HCT116 (cell line): ENCODE results near the gene BCL2L11.

Experiments
- ATF3 ChIP-seq: IDR thresholded peaks from 2 replicates; pipeline ENCODE4 v1.6.1; 2012
- CEBPB ChIP-seq: IDR thresholded peaks from 2 replicates; pipeline ENCODE4 v1.6.1; 2012; ENCODE audit warnings: low read depth
- CTCF ChIP-seq, 3 experiments: fragments of 200-600 bp in 1 of 3; sonication (generic) in 1 of 3; IDR thresholded peaks in 2 of 3; conservative IDR thresholded peaks in 1 of 3; 2 replicates each; pipeline ENCODE4 v1.5.1; 2012 to 2017; ENCODE audit warnings: low read depth in 2 of 3, low read length in 2 of 3, antibody characterized with exemption in 1 of 3, borderline replicate concordance in 1 of 3, control low read depth in 1 of 3, mild to moderate bottlenecking in 1 of 3, mixed read lengths in 1 of 3, mixed run types in 1 of 3, moderate library complexity in 1 of 3; ENCODE audit not compliant: insufficient read depth in 1 of 3
- POLR2A ChIP-seq: IDR thresholded peaks from 2 replicates; pipeline ENCODE4 v1.7.0; 2011; ENCODE audit warnings: borderline replicate concordance; ENCODE audit not compliant: insufficient read depth, insufficient read length; ENCODE audit errors: extremely low read depth
- POLR2AphosphoS5 ChIP-seq: IDR thresholded peaks from 2 replicates; pipeline ENCODE4 v1.6.1; 2011; ENCODE audit warnings: mild to moderate bottlenecking, low read depth, low read length, moderate library complexity
- REST ChIP-seq: IDR thresholded peaks from 2 replicates; pipeline ENCODE4 v1.6.1; 2012; ENCODE audit warnings: low read depth
- SIN3A ChIP-seq: IDR thresholded peaks from 2 replicates; pipeline ENCODE4 v1.6.1; 2012; ENCODE audit warnings: low read depth
- SP1 ChIP-seq: IDR thresholded peaks from 2 replicates; pipeline ENCODE4 v1.6.1; 2012; ENCODE audit warnings: low read depth
- SRF ChIP-seq: IDR thresholded peaks from 2 replicates; pipeline ENCODE4 v1.6.1; 2012; ENCODE audit warnings: low read depth

GRCh38 chr2:111182121-111182520 lies 61.4 kb downstream of the BCL2L11 start:
- TF ChIP-seq SRF (no peak), ATF3 (no peak), CTCF (IDR thresholded peaks at IDR 0.05 in 2 of 3, conservative IDR thresholded peaks at IDR 0.05 in 1 of 3; ENCODE audit: borderline replicate concordance in 1 of 3, insufficient read depth in 1 of 3, low read depth in 2 of 3, low read length in 2 of 3) (no peak), CEBPB (no peak), REST (no peak), SP1 (no peak), SIN3A (no peak), POLR2A (no peak), POLR2AphosphoS5 (no peak)
